Ramos (cell line): Measurements from ENCODE around the gene CACNA2D2.

Experiments used
- in situ Hi-C: fragments of 300-500 bp; cut with MboI; formaldehyde crosslinking; loops from one replicate; pipeline ENCODE4 v1.14.3; 2022; ENCODE audit warnings: low sequenced_read_pairs; ENCODE audit not compliant: unreplicated experiment

Gene CACNA2D2

GRCh38 chr3:50408443-50408944 is 94.9 kb downstream of the CACNA2D2 start:
- in situ Hi-C loops, result no loop called here

- in situ Hi-C loops, result no loop called here
Measured at GRCh38 chr3:50406487-50406886, 96.9 kb downstream of the CACNA2D2 start.

GRCh38 chr3:50405249-50405648 is 98.2 kb downstream of the CACNA2D2 start:
- in situ Hi-C loops, result no loop called here

GRCh38 chr3:50401978-50402595 is 101.3 kb downstream of the CACNA2D2 start:
- in situ Hi-C loops, result no loop called here

GRCh38 chr3:50396502-50396901 is 106.9 kb downstream of the CACNA2D2 start:
- in situ Hi-C loops, result no loop called here

GRCh38 chr3:50395070-50395860 is 108.2 kb downstream of the CACNA2D2 start:
- in situ Hi-C loops, result no loop called here

GRCh38 chr3:50393061-50393460 is 110.4 kb downstream of the CACNA2D2 start:
- in situ Hi-C loops, result no loop called here

- in situ Hi-C loops, result no loop called here
Measured at GRCh38 chr3:50392101-50392715, 111.2 kb downstream of the CACNA2D2 start.

GRCh38 chr3:50390508-50391224 is 112.8 kb downstream of the CACNA2D2 start:
- in situ Hi-C loops, result no loop called here

- in situ Hi-C loops, result no loop called here
Measured at GRCh38 chr3:50389414-50389767, 114.0 kb downstream of the CACNA2D2 start.

- in situ Hi-C loops, result no loop called here
Measured at GRCh38 chr3:50388720-50389413, 114.6 kb downstream of the CACNA2D2 start.

- in situ Hi-C loops, result no loop called here
Measured at GRCh38 chr3:50388016-50388719, 115.3 kb downstream of the CACNA2D2 start.

- in situ Hi-C loops, result no loop called here
Measured at GRCh38 chr3:50385754-50386153, 117.7 kb downstream of the CACNA2D2 start.

- in situ Hi-C loops, result no loop called here
Measured at GRCh38 chr3:50383750-50384149, 119.7 kb downstream of the CACNA2D2 start.

- in situ Hi-C loops, result no loop called here
Measured at GRCh38 chr3:50382722-50383121, 120.7 kb downstream of the CACNA2D2 start.

GRCh38 chr3:50381383-50381782 is 122.1 kb downstream of the CACNA2D2 start:
- in situ Hi-C loops, result no loop called here

- in situ Hi-C loops, result no loop called here
Measured at GRCh38 chr3:50380405-50381085, 122.9 kb downstream of the CACNA2D2 start.

- in situ Hi-C loops, result no loop called here
Measured at GRCh38 chr3:50378757-50379156, 124.7 kb downstream of the CACNA2D2 start.

- in situ Hi-C loops, result no loop called here
Measured at GRCh38 chr3:50378024-50378423, 125.4 kb downstream of the CACNA2D2 start.
